Ammon's horn (tissue), 1 donor: ENCODE measurements around the gene TRIM56.
"Not testable (repeated sequence)": the region's sequence is repeated elsewhere in the genome, so short reads cannot be mapped to it uniquely, and the experiment has no call there.

ENCODE experiments used
- DNase-seq: peaks from one replicate; pipeline ENCODE4 v3.0.0-alpha.2; 2016; ENCODE audit warnings: low spot score

TRIM56 gene

DNA sequence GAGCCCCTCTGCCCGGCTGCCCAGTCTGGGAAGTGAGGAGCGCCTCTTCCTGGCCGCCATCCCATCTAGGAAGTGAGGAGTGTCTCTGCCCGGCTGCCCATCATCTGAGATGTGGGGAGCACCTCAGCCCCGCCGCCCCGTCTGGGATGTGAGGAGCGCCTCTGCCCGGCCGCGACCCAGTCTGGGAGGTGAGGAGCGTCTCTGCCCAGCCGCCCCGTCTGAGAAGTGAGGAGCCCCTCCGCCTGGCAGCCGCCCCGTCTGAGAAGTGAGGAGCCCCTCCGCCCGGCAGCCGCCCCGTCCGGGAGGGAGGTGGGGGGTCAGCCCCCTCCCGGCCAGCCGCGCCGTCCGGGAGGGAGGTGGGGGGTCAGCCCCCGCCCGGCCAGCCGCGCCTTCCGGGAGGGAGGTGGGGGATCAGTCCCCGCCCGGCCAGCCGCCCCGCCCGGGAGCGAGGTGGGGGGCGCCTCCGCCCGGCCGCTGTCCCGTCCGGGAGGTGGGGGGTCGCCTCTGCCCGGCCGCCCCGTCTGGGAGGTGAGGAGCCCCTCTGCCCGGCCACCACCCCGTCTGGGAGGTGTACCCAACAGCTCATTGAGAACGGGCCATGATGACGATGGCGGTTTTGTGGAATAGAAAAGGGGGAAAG lies 7.1 kb downstream of the TRIM56 start:
- not testable (repeated sequence) for DNase-seq

DNA sequence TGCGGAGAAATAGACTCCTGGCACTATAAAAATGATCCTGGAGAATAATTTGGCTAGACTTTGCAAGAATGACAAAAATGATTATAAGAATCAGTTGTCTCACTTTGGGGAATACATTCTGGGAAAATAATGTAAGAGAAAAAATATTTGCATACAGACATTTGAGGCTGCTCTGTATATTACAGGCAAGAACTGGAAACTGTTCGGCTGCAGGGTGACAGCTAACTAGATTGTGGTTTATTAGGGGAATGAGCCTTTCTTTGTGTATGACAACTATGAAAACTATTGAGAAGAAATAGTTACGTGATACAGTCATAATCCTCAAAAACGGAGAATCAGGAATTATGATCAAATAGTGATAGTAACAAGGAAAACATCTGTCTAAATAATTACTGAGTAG lies 8.6 kb downstream of the TRIM56 start:
- no peak for DNase-seq

DNA sequence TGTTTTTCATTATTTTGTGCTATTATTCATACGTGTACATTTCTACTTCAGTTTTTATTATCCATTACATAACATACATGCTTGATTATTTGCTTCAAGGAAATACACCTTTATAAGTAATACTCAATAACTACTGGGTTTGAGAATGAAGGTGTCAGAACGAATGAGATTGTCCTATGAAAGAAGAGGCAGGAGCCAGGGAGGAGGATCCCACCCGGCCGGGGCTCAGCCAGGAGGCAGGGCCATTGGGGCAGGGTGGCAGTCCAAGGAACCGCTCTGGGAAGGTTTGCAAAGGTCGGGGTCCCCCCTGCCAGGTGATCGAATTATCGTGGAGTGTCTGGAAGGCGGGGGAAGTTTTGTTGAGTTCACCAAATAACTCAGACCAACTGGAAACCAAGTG lies 9.1 kb downstream of the TRIM56 start:
- DNase-seq = no peak

GRCh38 chr7:101094791-101095375 lies 9.6 kb downstream of the TRIM56 start:
- no peak for DNase-seq

- no peak for DNase-seq
These were observed 11.2 kb downstream of the TRIM56 start for GRCh38 chr7:101096331-101096956.

GRCh38 chr7:101096957-101097347 lies 11.7 kb downstream of the TRIM56 start:
- no peak for DNase-seq

- no peak for DNase-seq
These were observed 12.3 kb downstream of the TRIM56 start for GRCh38 chr7:101097561-101097960.

DNA sequence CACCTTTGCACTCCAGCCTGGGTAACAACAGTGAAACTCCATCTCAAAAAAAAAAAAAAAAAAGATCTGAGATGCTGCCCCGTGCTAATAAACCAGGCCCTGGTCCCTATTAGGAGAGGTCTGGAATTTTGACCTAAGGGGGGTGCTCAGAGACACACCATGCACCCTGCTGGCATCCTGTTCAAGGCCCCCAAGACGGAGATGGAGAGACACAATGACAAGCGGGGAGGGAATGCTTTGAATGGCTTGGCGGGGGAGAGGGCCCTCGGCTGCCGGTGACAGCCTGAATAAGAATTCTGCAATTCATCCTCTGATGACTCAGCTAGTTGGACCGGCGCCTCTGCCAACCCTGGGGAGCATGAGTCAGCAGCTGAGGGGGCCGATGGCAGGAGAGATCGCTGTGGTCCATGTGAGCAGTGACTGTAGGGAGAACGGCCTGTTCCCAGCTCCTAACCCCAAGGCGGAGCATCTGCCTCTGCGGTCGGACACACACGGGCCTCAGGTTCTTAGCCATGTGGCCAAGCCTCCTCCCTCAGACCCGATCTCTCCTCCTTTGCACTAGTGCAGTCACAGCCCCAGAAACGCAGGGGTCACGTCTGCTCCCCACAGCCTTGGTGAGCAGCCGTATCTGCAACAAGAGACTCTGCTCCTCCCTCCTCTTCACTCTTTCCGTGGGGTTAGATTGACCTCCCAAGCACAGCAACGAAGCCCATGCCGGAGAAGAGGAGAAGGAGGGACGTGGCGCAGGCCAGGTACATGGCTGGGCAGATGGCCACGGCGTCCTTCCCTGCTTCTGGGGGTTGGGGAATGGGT lies 14.9 kb downstream of the TRIM56 start:
- DNase-seq = peak; percentile 94

- DNase-seq = no peak
These were observed 15.9 kb downstream of the TRIM56 start for GRCh38 chr7:101100858-101101847.

DNA sequence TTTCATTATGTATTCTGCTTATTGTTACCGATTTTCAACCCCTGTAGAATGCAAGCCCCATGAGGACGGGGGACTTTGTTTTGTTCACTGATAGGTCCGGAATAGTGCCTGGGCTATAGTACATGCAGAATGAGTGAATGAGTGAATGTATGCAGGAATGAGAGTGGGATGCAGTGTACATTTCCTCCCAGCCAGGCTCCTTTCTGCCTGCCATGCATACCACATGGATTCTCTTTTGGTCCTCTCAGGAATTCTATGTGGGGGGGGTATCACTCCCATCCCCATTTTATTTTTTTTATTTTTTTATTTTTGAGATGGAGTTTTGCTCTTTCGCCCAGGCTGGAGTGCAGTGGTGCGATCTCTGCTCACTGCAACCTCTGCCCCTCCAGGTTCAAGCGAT lies 16.7 kb downstream of the TRIM56 start:
- no peak for DNase-seq

DNA sequence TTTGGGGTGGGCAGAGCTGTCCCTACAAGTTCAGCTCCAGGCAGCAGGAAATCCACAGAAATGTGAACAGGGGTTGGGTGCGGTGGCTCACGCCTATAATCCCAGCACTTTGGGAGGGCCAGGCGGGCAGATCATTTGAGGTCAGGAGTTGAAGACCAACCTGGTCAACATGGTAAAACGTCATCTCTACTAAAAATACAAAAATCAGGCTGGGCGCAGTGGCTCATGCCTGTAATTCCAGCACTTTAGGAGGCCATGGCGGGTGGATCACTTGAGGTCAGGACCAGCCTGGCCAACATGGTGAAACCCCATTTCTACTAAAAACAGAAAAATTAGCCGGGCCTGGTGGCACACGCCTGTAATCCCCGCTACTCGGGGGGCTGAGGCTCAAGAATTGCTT lies 18.4 kb downstream of the TRIM56 start:
- DNase-seq = not testable (repeated sequence)

DNA sequence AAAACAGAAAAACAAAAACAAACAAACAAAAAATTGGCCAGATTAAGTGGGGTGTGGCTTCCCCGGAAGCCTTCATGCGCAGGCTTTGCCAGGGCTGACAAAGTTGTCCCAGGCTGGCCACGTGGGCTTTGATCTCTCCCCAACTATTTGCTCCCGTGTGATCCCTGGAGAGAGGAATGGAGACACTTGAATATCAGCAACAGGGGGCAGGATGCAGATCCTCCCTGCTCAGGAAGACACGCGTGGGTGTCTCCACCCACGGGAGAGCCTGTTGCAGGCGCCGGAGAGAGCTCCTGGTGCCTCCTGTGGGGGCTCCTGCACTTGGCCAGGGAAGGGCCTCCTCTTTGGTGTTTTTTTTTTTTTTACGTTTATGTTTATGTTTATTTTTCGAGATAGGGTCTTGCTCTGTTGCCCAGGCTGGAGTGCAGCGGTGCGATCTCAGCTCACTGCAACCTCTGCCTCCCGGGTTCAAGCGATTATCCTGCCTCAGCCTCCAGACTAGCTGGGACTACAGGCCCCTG lies 19.0 kb downstream of the TRIM56 start:
- no peak for DNase-seq

- DNase-seq = no peak
These were observed 19.5 kb downstream of the TRIM56 start for GRCh38 chr7:101104799-101105198.

- DNase-seq = not testable (repeated sequence)
These were observed 20.0 kb downstream of the TRIM56 start for GRCh38 chr7:101105248-101105647.

DNA sequence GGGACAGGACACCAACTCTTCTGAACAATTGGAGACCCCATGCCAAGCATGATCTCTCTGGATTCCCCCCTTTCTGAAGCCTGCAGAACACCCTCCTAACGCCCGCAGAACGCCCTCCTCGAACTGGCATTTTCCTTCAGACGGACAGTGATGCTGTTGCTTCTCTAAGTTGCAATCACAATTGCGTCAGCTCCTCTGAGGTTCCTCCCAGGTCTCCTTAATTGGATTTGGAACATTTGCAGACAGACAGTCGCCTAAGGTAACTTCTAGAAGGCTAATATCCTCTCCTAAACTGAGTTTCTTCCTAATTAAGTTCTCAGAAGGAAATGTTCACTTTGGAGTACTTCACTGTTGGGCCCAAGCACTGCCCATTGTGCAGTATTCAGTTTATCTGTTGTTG lies 21.1 kb downstream of the TRIM56 start:
- no peak for DNase-seq

DNA sequence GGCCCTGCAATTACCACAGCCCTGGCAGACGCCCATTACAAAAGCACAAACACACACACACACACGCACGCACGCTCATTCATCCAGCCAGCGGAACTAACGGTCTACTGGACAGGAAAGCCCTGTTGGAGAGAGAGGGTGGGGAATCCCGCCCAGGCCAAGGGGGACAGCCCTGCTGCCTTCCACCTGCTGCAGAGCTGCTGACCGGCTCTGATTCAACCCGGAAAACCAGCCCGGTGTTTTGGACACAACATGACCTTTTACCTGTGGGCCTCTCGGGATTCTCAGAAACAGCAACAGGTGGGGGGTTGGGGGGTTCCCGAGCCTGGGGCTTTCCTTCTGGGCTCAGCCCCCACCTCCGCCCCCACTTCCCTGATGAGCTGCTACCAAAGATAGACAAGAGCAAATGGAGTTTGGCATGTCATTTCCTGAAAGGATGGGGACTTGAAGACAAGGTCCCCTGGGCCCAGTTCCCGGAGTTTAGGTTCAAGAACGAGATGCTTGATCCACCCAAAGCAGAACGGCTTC lies 23.1 kb downstream of the TRIM56 start:
- peak; percentile 64 for DNase-seq

- DNase-seq = no peak
These were observed 23.7 kb downstream of the TRIM56 start for GRCh38 chr7:101108961-101109360.

GRCh38 chr7:101109368-101109767 lies 24.1 kb downstream of the TRIM56 start:
- DNase-seq = no peak

- no peak for DNase-seq
These were observed 26.0 kb downstream of the TRIM56 start for GRCh38 chr7:101111261-101111660.

- DNase-seq = peak; percentile 51
These were observed 27.0 kb downstream of the TRIM56 start for GRCh38 chr7:101112233-101112632.

DNA sequence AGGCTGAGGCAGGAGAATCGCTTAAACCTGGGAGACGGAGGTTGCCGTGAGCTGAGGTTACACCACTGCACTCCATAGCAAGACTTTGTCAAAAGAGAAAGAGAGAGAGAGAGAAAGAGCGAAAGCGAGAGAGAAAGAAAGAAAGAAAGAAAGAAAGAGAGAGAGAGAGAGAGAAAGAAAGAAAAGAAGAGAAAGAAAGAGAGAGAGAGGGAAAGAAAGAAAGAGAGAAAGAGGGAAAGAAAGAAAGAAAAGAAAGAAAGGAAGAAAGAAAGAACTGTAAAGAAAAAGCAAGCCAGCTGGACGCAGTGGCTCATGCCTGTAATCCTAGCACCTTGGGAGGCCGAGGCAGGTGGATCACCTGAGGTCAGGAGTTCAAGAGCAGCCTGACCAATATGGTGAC lies 27.9 kb downstream of the TRIM56 start:
- not testable (repeated sequence) for DNase-seq
